Kidney (tissue), 14 donors: ENCODE results near the gene ZNF512B. TPM values are rescaled to one million over a fixed set of nuclear protein-coding genes. Genes with fewer than 3 reads are reported as not detected.

Source experiments
- DNase-seq, 5 donors: peaks; one replicate each; pipeline ENCODE4 v3.0.0-alpha.2; 2013 to 2020
- FAIRE-seq: peaks from 2 replicates; lab custom pipeline; 2012; peaks lifted over from hg19 to GRCh38; lab: Jason Lieb, UNC
- H3K27ac ChIP-seq, 2 donors: one replicate each; pipeline ENCODE4 v1.7.0; 2013; ENCODE audit warnings: low read depth in 2 of 2, low read length in 2 of 2, inconsistent platforms in 1 of 2
- H3K27me3 ChIP-seq: one replicate; pipeline ENCODE4 v1.7.1; 2013; ENCODE audit warnings: low read length, inconsistent platforms; ENCODE audit not compliant: control insufficient read depth, insufficient read depth
- H3K36me3 ChIP-seq, 3 donors: one replicate each; pipeline versions ENCODE4 v1.7.0 to v1.7.1; 2013; ENCODE audit warnings: low read length in 3 of 3, control low read depth in 1 of 3, inconsistent platforms in 1 of 3; ENCODE audit not compliant: insufficient read depth in 3 of 3, control insufficient read depth in 2 of 3
- H3K4me1 ChIP-seq, 3 donors: one replicate each; pipeline versions ENCODE4 v1.7.0 to v1.7.1; 2013; ENCODE audit warnings: low read length in 3 of 3, inconsistent platforms in 1 of 3, low read depth in 1 of 3; ENCODE audit not compliant: control insufficient read depth in 2 of 3, insufficient read depth in 2 of 3
- H3K4me3 ChIP-seq, 3 donors: one replicate each; pipeline versions ENCODE4 v1.7.0 to v1.8.1; 2013; ENCODE audit warnings: low read length in 3 of 3, control low read depth in 1 of 3, inconsistent platforms in 1 of 3
- H3K9ac ChIP-seq, 3 donors: one replicate each; pipeline versions ENCODE4 v1.7.0 to v1.7.1; 2013; ENCODE audit warnings: low read length in 3 of 3, control low read depth in 1 of 3, inconsistent platforms in 1 of 3
- H3K9me3 ChIP-seq, 3 donors: one replicate each; pipeline versions ENCODE4 v1.7.0 to v1.7.1; 2013; ENCODE audit warnings: low read length in 3 of 3, control low read depth in 1 of 3, inconsistent platforms in 1 of 3; ENCODE audit not compliant: control insufficient read depth in 2 of 3, insufficient read depth in 1 of 3
- intact Hi-C: fragments of 100-400 bp; cut with DNase I; formaldehyde crosslinking; loops from one replicate; pipeline ENCODE4 v1.11.1; 2022
- polyA plus RNA-seq: library from polyadenylated mRNA; stranded (reverse); fragments of 350-450 nt; fragmentation: Illumina TruSeq; extraction: RNeasy Lipid Tissue Mini Kit (QIAGEN cat#74804); gene quantifications from one replicate; pipeline ENCODE4 v1.2.3, GENCODE V29; 2014; ENCODE audit warnings: low read depth, low replicate concordance; ENCODE audit not compliant: insufficient read depth
- total RNA-seq: library from RNA; stranded (reverse); fragmentation: NEBNext Ultra II Directional; extraction: Animal tissue kit (Norgen Biotek cat#: 25700); gene quantifications from one replicate; pipeline ENCODE4 v1.2.1, GENCODE V29; 2021
- TF ChIP-seq, protein P1 (sequence below): IDR thresholded peaks from 3 replicates; pipeline ENCODE4 v1.5.1; 2012; ENCODE audit warnings: mild to moderate bottlenecking, moderate library complexity, borderline replicate concordance; ENCODE audit not compliant: insufficient read depth; ENCODE audit errors: extremely low read depth
- donor health status: control.
- donor health status: control.
- donor health status: control.
- donor health status: control.
- donor health status: control.
- donor health status: DM: yes; HTN: yes; CAD: no.
- donor health status: Normal renal cell carcinoma (clear cell type).

ZNF512B gene
- total and polyA plus RNA-seq, 2 donors from 2014 or later: 8.6 to 19.2 TPM

DNA sequence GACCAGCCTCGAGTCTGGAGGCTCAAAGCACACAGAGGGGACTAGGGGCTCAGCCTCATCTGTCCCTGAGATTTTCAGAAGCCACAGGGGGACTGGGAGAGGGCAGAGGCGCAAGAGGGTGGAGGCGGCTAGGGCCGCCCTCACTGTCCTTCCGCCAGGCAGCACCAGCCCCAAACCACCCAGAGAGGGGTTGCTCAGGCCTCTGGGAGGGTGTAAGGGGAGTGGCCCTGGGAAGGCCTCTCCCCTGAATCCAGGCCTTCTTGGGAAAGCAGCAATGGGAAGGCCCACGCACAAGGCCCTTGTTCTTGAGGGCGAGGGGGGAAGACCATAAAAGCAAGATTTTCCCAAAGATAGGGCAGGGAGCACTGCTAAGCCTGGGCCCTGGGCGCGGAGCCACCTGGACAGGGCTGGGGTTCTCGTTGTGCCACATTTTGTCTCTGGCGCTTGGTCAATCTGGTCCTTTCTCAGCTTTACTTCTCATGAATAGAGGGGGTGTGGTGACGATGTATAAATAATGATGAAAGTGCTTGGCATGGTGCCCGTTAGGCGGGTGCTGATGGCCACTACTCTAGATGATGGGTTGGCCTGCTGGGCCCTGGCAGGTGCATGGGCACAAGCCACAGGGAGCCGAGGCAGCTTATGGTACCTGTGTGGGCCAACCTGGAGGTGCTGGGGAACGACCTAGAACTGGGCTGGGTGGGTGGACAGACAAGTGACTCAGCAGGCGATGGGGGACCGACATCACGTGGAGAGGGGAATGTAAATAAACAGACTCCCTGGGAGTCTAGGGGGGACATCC lies 4.9 kb upstream of the ZNF512B start:
- H3K36me3 ChIP-seq: peaks cover 0 to 3% (median 0%) of the 10 kb centered on the region in 3 donors
- no peak for FAIRE-seq
- no peaks in the 10 kb centered on the region for H3K27me3 ChIP-seq

DNA sequence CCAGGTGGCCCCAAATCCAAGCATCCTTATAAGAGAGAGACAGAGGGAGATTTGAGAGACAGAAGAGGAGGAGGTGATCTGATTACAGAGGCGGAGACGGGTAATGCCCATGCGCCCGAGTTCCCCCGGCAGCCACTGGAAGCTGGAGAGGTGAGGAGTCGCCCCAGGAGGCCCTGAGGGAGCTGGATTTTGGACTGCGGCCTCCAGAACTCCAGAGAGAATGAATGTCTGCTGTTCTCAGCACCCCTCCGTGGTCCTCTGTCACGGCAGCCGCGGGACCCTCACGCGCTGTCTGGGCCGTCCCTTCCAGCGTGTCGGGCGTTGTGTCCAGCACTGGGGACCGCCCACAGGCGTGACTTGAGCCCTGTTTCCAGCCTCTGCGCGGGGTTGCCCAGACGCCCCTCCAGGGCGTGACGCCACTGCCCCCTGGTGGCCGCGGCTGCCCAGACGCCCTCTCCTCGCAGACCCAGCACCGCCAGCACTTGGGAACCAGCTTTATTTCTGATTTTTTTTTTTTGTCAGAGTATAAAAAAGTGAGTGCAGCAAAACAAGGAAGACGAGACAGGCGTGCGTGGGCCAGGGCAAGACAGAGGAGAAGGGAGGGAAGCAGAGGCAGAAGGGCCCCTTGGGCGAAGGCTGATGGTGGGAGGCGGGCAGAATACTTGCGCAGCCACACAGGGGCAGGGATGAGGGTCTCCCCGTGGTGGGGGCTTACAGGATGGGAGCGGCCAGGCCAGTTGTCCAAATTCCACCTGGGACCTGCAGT lies 4.1 kb upstream of the ZNF512B start:
- FAIRE-seq: no peak
- Histone ChIP-seq H3K9me3 (no peaks in the 10 kb centered on the region), H3K4me1 (peaks cover 0 to 14% (median 2%) of the 10 kb centered on the region in 3 donors), H3K9ac (peak overlapping the region in 1 of 3 donors; percentile 17), H3K27me3 (no peaks in the 10 kb centered on the region), H3K27ac (no peak overlapping the region), H3K36me3 (peaks cover 0 to 3% (median 0%) of the 10 kb centered on the region in 3 donors), H3K4me3 (peak overlapping the region; percentile 16 to 33 (median 26))
- intact Hi-C loops: no loop called here
- DNase-seq: peak; percentile 91 to 96 (median 93)
- TF ChIP-seq, protein P1, sequence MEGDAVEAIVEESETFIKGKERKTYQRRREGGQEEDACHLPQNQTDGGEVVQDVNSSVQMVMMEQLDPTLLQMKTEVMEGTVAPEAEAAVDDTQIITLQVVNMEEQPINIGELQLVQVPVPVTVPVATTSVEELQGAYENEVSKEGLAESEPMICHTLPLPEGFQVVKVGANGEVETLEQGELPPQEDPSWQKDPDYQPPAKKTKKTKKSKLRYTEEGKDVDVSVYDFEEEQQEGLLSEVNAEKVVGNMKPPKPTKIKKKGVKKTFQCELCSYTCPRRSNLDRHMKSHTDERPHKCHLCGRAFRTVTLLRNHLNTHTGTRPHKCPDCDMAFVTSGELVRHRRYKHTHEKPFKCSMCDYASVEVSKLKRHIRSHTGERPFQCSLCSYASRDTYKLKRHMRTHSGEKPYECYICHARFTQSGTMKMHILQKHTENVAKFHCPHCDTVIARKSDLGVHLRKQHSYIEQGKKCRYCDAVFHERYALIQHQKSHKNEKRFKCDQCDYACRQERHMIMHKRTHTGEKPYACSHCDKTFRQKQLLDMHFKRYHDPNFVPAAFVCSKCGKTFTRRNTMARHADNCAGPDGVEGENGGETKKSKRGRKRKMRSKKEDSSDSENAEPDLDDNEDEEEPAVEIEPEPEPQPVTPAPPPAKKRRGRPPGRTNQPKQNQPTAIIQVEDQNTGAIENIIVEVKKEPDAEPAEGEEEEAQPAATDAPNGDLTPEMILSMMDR: peak; percentile 99

More for the DNA sequence above, 4.9 kb upstream of the ZNF512B start:
- TF ChIP-seq, protein P1: no peak
- intact Hi-C loops: loop anchor here (5.0 kb wide), 1 partner anchor 437 kb away; the partner anchor contains the start of gene PTK6
- peaks cover 0 to 13% (median 0%) of the 10 kb centered on the region in 3 donors for H3K4me1 ChIP-seq
- no peak overlapping the region for H3K27ac ChIP-seq
- DNase-seq: peak in 2 of 5 donors; percentile 47 to 75
- no peak overlapping the region for H3K4me3 ChIP-seq
- H3K9ac ChIP-seq: no peak overlapping the region
- H3K9me3 ChIP-seq: no peaks in the 10 kb centered on the region

DNA sequence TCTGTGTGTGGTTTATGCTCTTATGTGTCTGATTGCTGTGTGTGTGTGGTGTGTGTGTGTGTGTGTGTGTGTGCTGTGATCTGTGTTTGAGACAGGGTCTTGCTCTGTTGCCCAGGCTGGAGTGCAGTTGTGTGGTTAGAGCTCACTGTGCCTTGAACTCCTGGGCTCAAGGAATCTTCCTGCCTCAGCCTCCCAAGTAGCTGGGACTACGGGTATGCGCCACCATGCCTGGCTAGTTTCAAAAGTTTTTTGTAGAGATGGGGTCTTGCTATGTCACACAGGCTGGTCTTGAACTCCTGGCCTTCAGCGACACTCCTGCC lies 3.4 kb upstream of the ZNF512B start:
- no peak for FAIRE-seq
- no peak for DNase-seq
- Histone ChIP-seq H3K4me3 (peak overlapping the region in 1 of 3 donors; percentile 12), H3K9me3 (no peaks in the 10 kb centered on the region), H3K27me3 (no peaks in the 10 kb centered on the region), H3K27ac (no peak overlapping the region), H3K36me3 (peaks cover 0 to 3% (median 0%) of the 10 kb centered on the region in 3 donors), H3K4me1 (peaks cover 0 to 14% (median 4%) of the 10 kb centered on the region in 3 donors), H3K9ac (no peak overlapping the region)
- intact Hi-C loops: no loop called here
- TF ChIP-seq, protein P1: no peak
